Right lobe of liver (tissue), 6 donors: ENCODE results near the gene PRAMEF2. TPM values are rescaled to one million over a fixed set of nuclear protein-coding genes. Genes with fewer than 3 reads are reported as not detected.
"Not testable (repeated sequence)": the region's sequence is repeated elsewhere in the genome, so short reads cannot be mapped to it uniquely, and the experiment has no call there.

Experiments used
- ATAC-seq, 4 donors: fragments of 200-7000 bp; cut with Tn5 transposase; one replicate each; pipeline ENCODE4 v1.9.1; 2020; ENCODE audit warnings: mild to moderate bottlenecking in 4 of 4, moderate library complexity in 4 of 4
- DNase-seq, 3 donors: peaks; one replicate each; pipeline ENCODE4 v3.0.0-alpha.2; 2020
- H3K27ac ChIP-seq, 3 donors: fragments of 200-600 bp; one replicate each; pipeline ENCODE4 v1.8.0; 2022
- H3K27me3 ChIP-seq, 2 donors: fragments of 200-600 bp; one replicate each; pipeline ENCODE4 v1.8.0; 2022
- H3K36me3 ChIP-seq, 4 donors: fragments of 200-600 bp; sonication (generic) in 1 of 4; one replicate each; pipeline versions ENCODE4 v1.5.1 to v1.8.0; 2017 to 2022; ENCODE audit warnings: control low read depth in 1 of 4
- H3K4me1 ChIP-seq, 4 donors: fragments of 200-600 bp; sonication (generic) in 1 of 4; one replicate each; pipeline versions ENCODE4 v1.5.1 to v1.8.0; 2017 to 2022; ENCODE audit warnings: control low read depth in 1 of 4
- H3K4me3 ChIP-seq, 3 donors: fragments of 200-600 bp; one replicate each; pipeline ENCODE4 v1.8.0; 2022
- H3K9me3 ChIP-seq, 4 donors: fragments of 200-600 bp; sonication (generic) in 1 of 4; one replicate each; pipeline versions ENCODE4 v1.5.1 to v1.8.0; 2017 to 2022; ENCODE audit warnings: control low read depth in 1 of 4
- POLR2A ChIP-seq: fragments of 450-650 bp; IDR thresholded peaks from one replicate; pipeline ENCODE4 v1.6.1; 2017; ENCODE audit warnings: antibody characterized with exemption, mild to moderate bottlenecking
- WGBS: methylation state at CpG from one replicate; pipeline ENCODE4 v1.1.6; 2018; ENCODE audit warnings: low coverage, low lambda C conversion rate; ENCODE audit not compliant: insufficient coverage; ENCODE audit errors: missing lambda C conversion rate; 5-methylcytosine and 5-hydroxymethylcytosine counted together
- intact Hi-C, 2 donors: fragments of 100-400 bp; cut with DNase I; formaldehyde crosslinking; loops; one replicate each; pipeline versions ENCODE4 v1.11.2 to v1.14.1; 2022
- long read RNA-seq: library from polyadenylated mRNA; unstranded; transcript quantifications from one replicate; pipeline ENCODE4 v2.0.0, GENCODE V29; 2019
- total RNA-seq, 6 experiments: library from RNA; depleted of rRNA in 2 of 6; stranded (reverse); fragments of >200 nt in 2 of 6; fragmentation: NEBNext Ultra II Directional in 3 of 6; extraction: Animal tissue kit (Norgen Biotek cat#: 25700) in 3 of 6; gene quantifications; one replicate each; pipeline versions ENCODE4 v1.1.0 to v1.2.4, GENCODE V29; 2016 to 2023
- TF ChIP-seq, protein P1 (sequence below), 4 donors: fragments of 200-600 bp in 3 of 4; fragments of 450-650 bp in 1 of 4; IDR thresholded peaks; one replicate each; pipeline versions ENCODE4 v1.5.1 to v1.8.0; 2016 to 2022; ENCODE audit warnings: antibody characterized with exemption in 4 of 4, mild to moderate bottlenecking in 2 of 4
- donor health status: DM: no; HTN: yes; CAD: no.
- donor health status: DM: no; HTN: no; CAD: no.
- donor health status: DM: no; HTN: no; CAD: no.
- donor health status: DM: no; HTN: yes; CAD: no.
- donor health status: DM: no; HTN: yes; CAD: no.

PRAMEF2 gene, protein sequence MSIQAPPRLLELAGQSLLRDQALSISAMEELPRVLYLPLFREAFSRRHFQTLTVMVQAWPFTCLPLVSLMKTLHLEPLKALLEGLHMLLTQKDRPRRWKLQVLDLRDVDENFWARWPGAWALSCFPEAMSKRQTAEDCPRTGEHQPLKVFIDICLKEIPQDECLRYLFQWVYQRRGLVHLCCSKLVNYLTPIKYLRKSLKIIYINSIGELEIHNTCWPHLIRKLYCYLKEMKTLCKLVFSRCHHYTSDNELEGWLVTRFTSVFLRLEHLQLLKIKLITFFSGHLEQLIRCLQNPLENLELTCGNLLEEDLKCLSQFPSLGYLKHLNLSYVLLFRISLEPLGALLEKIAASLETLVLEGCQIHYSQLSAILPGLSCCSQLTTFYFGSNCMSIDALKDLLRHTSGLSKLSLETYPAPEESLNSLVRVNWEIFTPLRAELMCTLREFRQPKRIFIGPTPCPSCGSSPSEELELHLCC
- total RNA-seq: not detected
- long read RNA-seq: 0 reads

- intact Hi-C loops, H3K4me1 ChIP-seq, H3K4me3 ChIP-seq, DNase-seq, H3K27me3 ChIP-seq, H3K9me3 ChIP-seq, H3K36me3 ChIP-seq, H3K27ac ChIP-seq, ATAC-seq: not testable (repeated sequence)
- WGBS: 27% methylated on average over 1 of the region's 2 CpGs
Observed at GRCh38 chr1:12856786-12857185, at the start of gene PRAMEF2. TSS of gene PRAMEF2 (plus strand) at chr1:12857086. CDS start at chr1:12859010, 1,924 bp downstream.

DNA sequence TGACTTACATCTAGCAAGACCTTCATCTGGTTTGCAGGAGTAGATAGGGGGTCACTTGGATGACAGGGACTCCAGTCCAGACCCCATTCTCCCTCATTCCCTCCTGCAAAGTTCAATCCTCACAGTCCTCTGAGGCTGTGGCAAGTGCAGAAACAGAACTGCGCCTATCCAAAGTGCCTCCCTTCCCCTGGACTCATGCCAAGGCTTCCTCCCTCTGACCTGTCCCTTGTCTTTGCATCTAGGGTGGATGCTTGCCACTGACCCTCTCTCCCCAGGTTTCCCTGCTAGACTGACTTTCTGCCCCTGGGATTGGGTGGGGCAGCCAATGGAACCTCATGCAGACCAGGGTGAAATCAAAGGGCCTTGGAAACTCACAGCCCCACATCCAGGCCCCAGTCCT, 47.0 kb upstream of the PRAMEF2 start:
- TF ChIP-seq, protein P1, sequence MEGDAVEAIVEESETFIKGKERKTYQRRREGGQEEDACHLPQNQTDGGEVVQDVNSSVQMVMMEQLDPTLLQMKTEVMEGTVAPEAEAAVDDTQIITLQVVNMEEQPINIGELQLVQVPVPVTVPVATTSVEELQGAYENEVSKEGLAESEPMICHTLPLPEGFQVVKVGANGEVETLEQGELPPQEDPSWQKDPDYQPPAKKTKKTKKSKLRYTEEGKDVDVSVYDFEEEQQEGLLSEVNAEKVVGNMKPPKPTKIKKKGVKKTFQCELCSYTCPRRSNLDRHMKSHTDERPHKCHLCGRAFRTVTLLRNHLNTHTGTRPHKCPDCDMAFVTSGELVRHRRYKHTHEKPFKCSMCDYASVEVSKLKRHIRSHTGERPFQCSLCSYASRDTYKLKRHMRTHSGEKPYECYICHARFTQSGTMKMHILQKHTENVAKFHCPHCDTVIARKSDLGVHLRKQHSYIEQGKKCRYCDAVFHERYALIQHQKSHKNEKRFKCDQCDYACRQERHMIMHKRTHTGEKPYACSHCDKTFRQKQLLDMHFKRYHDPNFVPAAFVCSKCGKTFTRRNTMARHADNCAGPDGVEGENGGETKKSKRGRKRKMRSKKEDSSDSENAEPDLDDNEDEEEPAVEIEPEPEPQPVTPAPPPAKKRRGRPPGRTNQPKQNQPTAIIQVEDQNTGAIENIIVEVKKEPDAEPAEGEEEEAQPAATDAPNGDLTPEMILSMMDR (IDR thresholded peaks at IDR 0.05): no peak
- no peak for TF ChIP-seq POLR2A

GRCh38 chr1:12810691-12811408, 46.0 kb upstream of the PRAMEF2 start:
- intact Hi-C loops: no loop called here
- no peak overlapping the region for H3K4me3 ChIP-seq
- ATAC-seq (no peak), DNase-seq (no peak)
- H3K36me3 ChIP-seq: no peaks in the 10 kb centered on the region
- H3K9me3 ChIP-seq: no peaks in the 10 kb centered on the region
- WGBS: 14% methylated on average over 1 of the region's 5 CpGs
- no peaks in the 10 kb centered on the region for H3K27me3 ChIP-seq
- no peak overlapping the region for H3K27ac ChIP-seq
- TF ChIP-seq, protein P1 (IDR thresholded peaks at IDR 0.05): no peak
- no peak for TF ChIP-seq POLR2A
- no peaks in the 10 kb centered on the region for H3K4me1 ChIP-seq

More for the DNA sequence above, 47.0 kb upstream of the PRAMEF2 start:
- no peaks in the 10 kb centered on the region for H3K4me1 ChIP-seq
- no peaks in the 10 kb centered on the region for H3K27me3 ChIP-seq
- WGBS: no CpG with 5 or more reads among the region's 1 CpG
- no peak overlapping the region for H3K27ac ChIP-seq
- DNase-seq: no peak
- intact Hi-C loops: no loop called here
- no peak for ATAC-seq
- no peak overlapping the region for H3K4me3 ChIP-seq
- no peaks in the 10 kb centered on the region for H3K36me3 ChIP-seq
- no peaks in the 10 kb centered on the region for H3K9me3 ChIP-seq

DNA sequence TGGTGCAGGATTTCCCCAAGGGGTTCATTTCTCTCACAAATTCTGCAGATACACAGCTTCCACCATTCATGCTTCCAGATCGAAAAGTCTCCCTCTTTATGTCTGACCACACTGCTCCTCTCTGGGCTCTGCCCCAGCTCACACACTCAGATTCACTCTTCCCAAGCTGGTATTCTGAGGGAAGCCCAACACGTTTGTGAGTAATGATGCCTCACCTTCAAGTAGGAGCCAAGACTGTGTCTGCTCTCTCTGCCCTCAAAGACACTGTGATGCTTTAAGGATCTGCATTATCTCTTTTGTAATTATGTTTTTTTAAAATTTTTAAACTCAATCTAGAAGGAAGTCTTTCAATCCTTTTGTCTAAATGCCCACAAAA, 45.5 kb upstream of the PRAMEF2 start:
- 38% methylated on average over 2 of the region's 2 CpGs for whole genome bisulfite sequencing

GRCh38 chr1:12819061-12819460, 37.8 kb upstream of the PRAMEF2 start:
- intact Hi-C loops, H3K9me3 ChIP-seq, ATAC-seq, DNase-seq, H3K27ac ChIP-seq, H3K4me1 ChIP-seq, H3K4me3 ChIP-seq, H3K36me3 ChIP-seq, H3K27me3 ChIP-seq: not testable (repeated sequence)
- no CpG with 5 or more reads among the region's 6 CpGs for WGBS

More for the DNA sequence above, 45.5 kb upstream of the PRAMEF2 start:
- no peak overlapping the region for H3K4me3 ChIP-seq
- no peaks in the 10 kb centered on the region for H3K27me3 ChIP-seq
- no peak for ATAC-seq
- H3K36me3 ChIP-seq: no peaks in the 10 kb centered on the region
- no peaks in the 10 kb centered on the region for H3K4me1 ChIP-seq
- no peak overlapping the region for H3K27ac ChIP-seq
- H3K9me3 ChIP-seq: no peaks in the 10 kb centered on the region
- no peak for TF ChIP-seq POLR2A
- TF ChIP-seq, protein P1 (IDR thresholded peaks at IDR 0.05): no peak
- DNase-seq: no peak
- intact Hi-C loops: no loop called here

- H3K9me3 ChIP-seq, ATAC-seq, H3K4me1 ChIP-seq, H3K4me3 ChIP-seq, DNase-seq, H3K27me3 ChIP-seq, intact Hi-C loops, H3K27ac ChIP-seq, H3K36me3 ChIP-seq: not testable (repeated sequence)
- WGBS: 35% methylated on average over 2 of the region's 3 CpGs
Observed at GRCh38 chr1:12831310-12831709, 25.6 kb upstream of the PRAMEF2 start, which contains the start of gene PRAMEF11. TSS of gene PRAMEF11 (minus strand) at chr1:12831410. CDS start at chr1:12828789, 2,621 bp downstream.

- ATAC-seq: not testable (repeated sequence)
- WGBS: 38% methylated on average over 2 of the region's 2 CpGs
Observed at GRCh38 chr1:12833251-12833650, 23.6 kb upstream of the PRAMEF2 start.

DNA sequence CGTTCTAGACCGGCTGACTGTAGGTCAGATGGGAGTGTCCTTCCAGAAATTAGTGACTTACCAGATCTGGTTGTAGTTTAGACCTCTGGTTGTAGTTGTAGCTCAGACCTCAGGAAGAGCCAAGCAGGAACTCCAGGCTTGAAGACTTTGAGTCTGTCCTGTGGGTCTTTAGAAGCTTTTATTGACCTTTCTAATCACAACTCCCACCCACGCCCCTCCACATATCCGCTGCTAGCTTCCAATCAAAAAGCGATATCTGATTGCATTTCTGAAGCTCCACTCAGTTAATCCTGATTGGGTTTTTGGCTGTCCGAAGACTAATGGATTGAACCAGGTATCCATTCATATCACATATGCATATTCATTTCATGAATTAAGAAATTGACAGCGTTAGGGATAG, 8.3 kb upstream of the PRAMEF2 start, which contains the start of gene HNRNPCL1:
HNRNPCL1 (minus strand) TSS at position 101 of the 400 bp plus-strand sequence. CDS start 431 bp downstream, outside the sequence.
- intact Hi-C loops, H3K4me3 ChIP-seq, H3K4me1 ChIP-seq, H3K36me3 ChIP-seq, DNase-seq, H3K27me3 ChIP-seq, H3K27ac ChIP-seq, ATAC-seq, H3K9me3 ChIP-seq: not testable (repeated sequence)
- 62% methylated on average over 3 of the region's 7 CpGs for WGBS

More at GRCh38 chr1:12833251-12833650, 23.6 kb upstream of the PRAMEF2 start:
- H3K27me3 ChIP-seq, H3K36me3 ChIP-seq, H3K4me3 ChIP-seq, intact Hi-C loops, H3K4me1 ChIP-seq, H3K27ac ChIP-seq, DNase-seq, H3K9me3 ChIP-seq: not testable (repeated sequence)
